ENCODE results near the gene HIVEP3. TPM values are rescaled to one million over a fixed set of nuclear protein-coding genes. Genes with fewer than 3 reads are reported as not detected.

The HIVEP3 gene
- total RNA-seq, 1 donor from 2014 or later: 2.0 TPM

DNA sequence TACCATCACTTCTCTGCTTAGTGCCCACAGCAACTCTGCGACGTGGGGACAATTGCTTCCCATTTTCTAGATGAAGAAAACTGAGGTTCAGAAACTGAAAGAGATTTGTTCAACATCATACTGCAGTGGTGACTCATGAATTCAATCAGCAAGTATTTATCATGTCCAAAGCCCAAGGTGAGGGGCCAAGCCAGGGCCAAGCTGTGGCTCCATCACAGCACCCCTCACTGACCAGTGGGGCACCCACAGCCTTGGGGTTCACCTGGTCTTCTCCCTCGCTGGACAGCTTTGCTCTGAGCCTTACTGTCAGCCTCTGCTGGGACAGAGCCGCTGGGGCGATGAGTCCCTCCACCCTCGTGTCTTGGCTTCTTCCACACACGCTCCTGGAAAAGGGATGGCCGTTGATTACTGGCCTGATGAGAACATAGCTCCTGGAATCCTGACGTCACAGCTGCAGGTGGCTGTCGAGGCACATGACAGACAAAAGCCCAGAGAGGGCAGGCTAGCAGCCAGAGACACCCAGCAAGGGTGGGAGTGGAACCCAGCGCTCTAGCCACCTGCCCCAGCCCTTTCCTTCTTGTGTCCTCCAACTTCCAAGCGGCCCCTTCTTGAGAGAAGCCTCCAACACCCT, 440.5 kb downstream of the HIVEP3 start:
- DNase-seq (ENCODE audit: low read depth): no peak

DNA sequence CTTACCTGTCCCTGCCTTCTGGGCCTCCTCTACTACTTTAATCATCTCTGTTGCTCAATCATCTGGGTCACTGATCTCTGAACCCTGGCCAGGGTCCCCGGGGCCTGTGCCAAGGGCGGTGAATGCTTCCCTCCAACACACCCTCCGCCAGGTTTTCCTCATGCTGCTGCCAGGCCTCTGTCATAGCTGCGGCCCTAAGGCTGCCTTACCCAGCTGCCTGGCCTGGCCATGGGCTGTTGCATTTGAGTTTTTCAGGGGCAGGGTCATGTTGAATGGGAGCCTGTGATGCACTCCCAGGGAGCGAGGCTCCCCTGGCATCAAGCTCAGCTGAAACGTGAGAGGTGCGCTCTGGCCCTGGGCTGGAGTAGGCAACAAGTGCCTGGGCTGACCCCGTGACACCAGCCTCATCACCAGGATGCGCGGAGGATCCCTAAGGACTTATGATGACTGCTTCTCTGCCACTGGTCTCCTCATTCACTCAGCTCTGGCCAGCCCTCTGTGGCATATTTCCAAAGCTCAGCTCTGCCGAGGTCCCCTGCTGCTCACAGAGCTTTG, 441.8 kb downstream of the HIVEP3 start:
- DNase-seq (ENCODE audit: low read depth): no peak

DNA sequence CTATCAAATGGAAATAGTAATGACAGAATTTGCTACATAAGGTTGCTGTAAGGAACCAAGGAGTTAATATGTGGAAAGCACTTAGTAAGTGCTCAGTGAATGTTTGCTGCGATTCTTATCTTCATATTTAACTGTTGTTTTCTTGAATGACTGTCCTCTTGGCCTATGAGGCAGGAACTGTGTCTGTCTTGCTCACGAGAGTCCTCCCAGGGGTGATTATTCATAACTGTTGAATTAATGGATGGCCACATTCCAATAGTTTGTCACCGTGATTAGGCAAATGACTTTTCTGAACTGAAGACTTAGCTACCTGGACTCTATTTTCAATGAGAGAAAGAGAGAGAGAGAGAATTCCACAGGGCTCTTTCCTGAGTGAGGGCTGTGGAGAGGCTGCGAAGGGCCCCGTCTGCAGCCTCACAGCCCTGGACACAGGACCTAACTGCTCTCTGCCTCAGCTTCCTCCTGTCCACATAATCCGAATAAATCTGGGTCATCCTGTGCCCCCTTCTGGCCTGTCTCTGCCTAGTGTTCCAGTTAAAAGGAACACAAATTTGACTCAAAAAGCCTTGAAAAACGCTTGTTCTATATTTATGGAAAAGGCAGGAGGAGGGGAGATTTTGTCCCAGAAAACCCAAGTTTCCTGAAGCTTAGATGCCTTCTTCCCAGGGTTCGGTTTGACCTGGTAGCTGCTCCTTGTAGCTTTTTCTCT, 442.7 kb downstream of the HIVEP3 start:
- DNase-seq (ENCODE audit: low read depth): no peak

DNA sequence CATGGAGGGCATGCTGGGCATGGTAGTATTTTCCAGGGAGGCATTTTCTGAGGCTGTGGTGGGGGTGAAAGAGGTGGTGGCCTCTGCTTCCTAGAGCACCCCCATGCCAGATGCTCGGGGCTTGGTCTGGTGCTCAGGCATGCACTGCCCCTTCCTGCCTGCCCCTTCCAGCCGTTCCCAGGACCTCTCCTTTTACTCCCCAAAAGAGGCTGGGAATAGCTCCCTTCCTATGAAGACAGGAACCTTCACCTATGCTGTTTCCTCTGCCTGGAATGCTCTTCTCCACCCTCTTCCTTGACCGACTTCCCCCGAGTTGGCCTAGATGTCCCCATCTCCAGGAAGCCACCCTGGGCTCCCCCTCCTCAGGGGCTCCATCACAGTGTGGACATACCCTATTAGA, 443.4 kb downstream of the HIVEP3 start:
- no peak for DNase-seq (ENCODE audit: low read depth)

DNA sequence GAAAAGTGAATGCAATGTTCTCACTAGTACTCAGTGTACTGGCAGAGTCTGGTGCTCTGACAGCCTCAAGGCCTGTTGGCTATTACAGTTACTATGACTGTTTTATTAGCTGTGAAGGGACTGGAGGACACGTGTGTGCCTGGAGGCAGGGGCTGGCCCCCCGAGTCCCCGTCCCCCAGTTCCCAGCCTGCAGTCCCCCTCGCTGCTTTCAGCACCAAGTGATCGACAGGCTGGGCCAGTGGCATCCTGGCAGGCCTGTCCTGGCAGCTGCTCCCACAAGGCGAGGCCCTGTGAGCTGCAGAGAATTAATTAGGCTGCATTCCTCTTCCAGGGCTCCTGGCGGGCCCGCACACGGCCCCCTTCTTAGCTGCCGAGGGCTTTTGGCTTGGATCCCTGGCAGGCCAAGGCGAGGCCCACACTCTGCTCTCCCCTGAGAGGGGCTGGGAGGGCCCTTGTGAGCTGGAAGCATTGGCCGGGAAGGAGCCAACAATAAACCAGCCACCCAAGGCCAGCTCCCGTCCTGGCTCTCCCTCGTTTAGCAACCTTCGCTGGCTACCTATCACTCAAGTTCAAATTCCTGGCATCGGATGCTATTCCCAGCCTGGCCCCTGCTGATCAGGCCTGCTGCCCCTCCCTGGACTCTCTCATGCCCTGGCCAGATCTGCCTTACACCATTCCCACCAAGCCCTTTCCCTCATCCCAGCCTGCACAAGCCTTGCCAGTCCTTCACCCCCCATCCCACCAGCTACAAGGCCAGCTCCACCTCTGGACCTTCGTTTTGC, 444.0 kb downstream of the HIVEP3 start:
- peak; percentile 88 for DNase-seq (ENCODE audit: low read depth)

DNA sequence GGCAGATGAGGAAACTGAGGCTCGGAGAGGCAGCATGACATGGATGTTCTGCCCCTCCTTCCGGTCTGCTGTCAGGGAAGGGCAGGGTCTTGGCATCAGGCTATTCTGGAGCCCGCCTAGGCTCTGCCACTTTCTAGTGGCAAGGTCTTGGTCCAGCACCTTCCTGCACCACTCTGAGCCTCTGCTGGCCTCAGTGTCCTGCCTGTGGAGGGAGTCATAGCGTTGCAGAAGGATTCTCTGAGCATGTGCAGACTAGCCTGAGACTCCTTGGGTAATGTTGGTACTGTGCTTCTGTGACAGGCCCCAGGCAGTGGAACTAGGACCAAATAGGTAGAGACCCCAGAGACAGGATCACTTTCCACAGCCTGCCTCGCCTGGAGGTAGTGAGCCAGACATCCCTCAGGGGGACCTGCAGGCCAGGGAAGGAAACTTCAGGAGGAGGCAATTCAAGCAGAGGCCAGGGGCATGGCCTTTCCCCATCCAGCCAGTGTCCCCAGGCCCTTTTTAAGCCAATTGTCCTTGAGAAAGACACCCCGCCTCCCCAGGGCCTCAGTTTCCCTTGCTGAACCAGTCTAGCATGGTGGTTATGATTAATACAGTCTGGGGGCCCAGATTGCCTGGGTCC, 444.9 kb downstream of the HIVEP3 start:
- no peak for DNase-seq (ENCODE audit: low read depth)

DNA sequence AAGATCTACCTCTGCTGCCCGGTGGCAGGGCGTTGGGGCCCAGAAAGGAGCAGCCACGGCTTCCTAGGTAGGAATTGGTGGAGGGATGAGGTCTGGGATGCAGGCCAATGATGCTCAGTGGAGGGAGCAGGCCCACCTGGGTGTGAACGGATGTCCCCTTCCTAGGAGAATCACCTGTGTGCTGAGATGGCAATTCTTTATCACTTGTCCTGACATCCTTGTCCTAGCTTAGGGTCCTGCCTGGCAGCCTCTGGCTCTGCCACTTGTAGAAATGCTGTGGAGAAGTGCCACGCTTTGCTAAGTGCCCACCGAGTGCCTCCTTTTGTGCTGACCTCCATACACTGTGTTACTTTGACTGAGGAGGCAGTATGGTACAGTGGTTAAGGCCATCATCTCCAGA, 447.1 kb downstream of the HIVEP3 start:
- DNase-seq (ENCODE audit: low read depth): no peak

DNA sequence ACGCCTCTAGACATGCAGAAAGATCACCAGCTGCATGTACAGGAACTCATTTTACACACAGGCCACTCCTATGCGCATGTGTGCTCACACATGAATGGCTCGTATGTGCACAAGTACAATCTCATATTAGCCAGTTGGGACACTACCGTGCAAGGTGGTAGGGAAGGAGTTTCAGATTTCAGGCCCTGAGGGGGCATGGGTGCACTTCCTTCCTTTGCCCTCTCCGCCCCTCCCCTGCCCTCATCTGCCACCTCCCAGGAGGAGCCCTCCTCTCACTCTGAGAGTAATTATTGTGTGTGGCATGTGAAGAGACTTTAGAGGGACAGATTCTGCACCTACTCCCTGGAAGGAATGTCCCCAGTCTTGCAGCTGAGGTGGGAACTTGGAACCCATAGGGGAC, 449.0 kb downstream of the HIVEP3 start:
- no peak for DNase-seq (ENCODE audit: low read depth)

DNA sequence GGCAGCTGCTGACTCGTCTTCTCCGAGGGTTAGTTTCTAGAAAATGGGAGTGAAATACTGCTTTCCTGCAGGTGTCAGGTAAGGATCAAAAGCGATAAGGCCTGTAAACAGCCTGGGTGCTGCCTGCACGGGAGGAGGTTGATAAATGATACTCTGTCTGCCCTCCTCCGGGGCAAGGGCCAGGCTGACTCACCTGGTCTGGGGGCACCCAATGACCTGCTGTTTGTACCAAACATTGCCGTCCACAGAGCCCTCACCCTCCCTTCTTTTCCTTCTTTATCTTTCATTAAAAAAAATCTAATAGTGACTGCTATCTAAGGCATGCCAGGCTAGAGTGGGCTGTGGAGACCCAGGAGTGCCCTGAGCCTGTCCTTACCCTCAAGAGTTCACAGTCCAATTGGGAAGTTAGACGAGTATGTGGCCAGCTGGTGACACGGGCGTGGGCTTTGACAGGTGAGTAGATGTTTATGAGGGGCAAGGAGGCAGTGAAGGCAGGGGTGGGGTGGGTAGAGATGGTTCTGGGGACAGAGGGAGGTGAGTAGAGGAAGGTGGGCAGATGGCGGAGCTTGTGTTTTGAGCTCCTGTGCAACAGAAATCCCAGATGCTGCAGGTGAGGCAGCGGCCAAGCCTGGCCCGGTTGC, 450.5 kb downstream of the HIVEP3 start:
- no peak for DNase-seq (ENCODE audit: low read depth)

DNA sequence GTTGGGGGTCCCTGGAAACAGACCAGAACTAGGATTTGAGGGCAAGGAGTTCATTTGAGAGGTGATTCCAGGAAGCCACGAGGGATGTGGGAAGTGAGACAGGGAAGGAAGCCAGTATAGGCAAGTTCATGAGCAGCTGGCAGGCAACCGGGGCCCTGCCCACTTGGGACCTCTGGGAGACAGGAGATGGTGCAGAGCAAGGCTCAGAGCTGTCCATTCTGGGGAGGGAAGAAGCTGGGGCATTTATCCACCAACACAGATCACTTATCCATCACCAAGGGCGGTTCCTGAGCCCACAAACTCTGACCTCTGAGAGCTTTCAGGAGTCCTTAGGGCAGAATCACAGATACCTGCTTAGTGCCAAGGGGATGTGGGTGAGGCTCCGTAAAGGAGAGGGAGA, 451.0 kb downstream of the HIVEP3 start:
- DNase-seq (ENCODE audit: low read depth): no peak

DNA sequence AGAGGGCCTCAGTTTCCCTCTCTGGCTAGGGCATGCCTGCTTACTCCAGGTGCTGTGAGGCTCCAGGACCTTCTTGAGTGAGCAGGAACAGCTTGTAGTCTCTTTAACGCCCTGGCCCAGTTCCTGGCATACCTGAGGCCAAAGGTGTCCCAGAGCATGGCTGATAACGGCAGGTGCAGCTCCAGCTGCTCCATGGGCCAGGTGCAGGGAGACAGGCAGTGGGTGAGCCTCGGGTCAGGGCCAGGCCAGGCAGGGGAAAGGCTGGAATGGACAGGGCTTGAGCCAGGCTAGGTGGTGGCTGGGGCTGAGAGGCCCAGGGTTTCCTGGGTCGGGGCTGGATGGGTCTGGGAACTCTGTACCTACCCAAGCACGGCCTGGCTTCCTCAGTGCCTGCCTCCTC, 452.6 kb downstream of the HIVEP3 start:
- DNase-seq (ENCODE audit: low read depth): no peak

DNA sequence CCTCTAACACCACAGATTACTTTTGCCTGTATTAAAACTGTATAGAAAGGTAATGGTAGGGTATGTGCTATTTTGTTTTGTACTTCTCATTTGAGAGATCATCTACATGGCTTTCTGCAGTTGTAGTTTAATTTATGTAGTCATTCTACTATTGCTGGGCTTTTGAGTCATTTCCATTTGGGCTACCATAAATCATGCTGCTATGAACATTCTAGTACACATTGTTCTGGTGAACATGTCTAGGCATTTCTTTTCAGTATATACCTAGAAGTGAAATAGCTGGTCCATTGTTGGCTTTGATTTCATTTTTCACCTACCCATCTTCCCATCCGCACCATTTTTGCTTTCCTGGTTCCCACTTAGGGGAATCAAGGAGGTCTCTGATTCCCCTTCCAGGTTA, 453.0 kb downstream of the HIVEP3 start:
- DNase-seq (ENCODE audit: low read depth): no peak

DNA sequence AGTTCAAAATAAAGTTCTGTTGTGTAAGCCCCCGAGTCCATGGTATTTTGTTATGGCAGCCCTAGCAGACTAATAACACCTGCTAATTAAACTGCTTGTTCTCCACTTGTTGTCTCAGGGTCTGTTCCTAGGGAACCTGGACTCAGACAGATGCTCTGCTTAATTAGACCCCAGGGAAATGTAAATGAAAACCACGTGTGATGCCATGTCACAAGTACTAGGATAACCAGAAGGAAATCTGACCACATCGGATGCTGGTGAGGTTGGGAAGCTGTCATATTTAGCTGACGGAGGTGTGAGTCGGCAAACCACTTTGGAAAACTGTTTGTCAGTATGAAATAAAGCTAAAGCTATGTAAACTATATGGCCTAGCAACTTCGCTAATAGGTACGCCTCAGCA, 453.8 kb downstream of the HIVEP3 start:
- peak; percentile 73 for DNase-seq (ENCODE audit: low read depth)

DNA sequence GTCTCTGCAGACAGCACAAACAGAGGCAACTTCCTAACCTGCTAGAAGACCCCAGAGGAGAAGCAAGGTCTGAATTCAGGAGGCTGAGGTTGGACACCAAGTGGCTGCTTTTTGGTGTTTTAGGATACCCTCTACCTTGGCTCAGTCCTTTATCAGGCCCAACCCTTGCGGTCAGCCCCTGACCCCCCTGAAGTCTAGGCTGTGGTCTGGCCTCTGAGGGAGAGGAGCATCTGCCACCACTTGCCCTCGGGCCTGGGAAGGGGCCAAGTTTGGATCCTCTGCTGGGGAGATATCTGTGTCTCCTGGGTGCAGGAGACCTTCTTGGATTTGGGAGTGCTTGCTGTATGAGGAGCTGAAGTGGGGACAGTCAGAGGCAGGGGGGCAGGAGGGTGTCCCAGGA, 455.2 kb downstream of the HIVEP3 start:
- peak; percentile 69 for DNase-seq (ENCODE audit: low read depth)

DNA sequence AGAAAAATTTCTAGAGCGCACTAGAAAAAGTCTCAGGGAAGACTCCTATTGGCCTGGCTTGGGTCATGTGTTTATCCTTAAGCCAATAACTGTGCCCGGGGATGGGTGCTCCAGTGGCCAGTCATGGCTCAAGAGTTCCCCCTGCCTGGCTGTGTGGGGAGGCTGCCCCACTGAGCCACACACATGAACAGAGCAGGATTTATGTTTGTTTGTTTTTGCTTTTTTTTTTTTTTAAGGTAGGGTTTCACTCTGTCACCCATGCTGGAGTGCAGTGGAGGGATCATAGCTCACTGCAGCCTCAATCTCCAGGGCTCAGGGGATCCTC, 456.1 kb downstream of the HIVEP3 start:
- no peak for DNase-seq (ENCODE audit: low read depth)

DNA sequence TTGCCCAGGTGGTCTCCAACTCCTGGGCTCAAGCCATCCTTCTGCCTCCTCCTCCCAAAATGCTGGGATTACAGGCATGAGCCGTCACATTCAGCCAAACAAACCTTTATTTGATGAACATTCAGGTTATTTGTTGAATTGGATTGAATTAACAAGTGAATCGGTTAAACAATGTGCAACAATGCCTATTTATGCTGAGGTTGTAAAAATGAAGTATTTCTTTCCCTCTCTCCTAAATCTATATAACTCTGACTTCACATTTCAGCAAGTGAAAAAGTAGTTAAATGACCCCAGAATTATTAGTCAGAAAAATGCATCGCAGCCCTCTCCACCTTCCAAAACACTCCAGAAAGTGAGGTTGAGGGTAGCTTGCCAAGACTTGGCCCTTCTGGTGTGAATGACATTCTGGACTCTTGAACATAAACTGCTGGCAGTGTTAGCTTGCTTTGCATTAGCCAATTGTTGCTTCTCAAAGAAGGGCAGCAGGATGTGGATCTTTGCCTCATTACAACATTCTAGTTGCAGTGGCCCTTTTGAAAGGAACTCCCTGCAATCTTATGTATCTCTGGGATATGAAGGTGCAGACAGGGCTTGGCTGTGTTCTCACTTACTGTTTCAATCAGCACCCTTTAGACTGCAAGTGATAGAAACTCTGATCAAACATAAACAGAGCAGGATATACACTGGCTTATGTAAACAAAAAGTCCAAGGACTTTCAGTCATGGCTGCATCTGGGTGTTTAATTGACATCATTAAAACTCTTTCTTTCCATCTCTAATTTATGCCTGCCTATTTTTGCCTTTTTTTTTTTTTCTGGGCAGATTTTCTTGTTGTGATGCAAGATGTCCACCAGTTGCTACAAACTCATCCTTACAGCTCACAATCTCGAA, 456.7 kb downstream of the HIVEP3 start:
- DNase-seq (ENCODE audit: low read depth): no peak

DNA sequence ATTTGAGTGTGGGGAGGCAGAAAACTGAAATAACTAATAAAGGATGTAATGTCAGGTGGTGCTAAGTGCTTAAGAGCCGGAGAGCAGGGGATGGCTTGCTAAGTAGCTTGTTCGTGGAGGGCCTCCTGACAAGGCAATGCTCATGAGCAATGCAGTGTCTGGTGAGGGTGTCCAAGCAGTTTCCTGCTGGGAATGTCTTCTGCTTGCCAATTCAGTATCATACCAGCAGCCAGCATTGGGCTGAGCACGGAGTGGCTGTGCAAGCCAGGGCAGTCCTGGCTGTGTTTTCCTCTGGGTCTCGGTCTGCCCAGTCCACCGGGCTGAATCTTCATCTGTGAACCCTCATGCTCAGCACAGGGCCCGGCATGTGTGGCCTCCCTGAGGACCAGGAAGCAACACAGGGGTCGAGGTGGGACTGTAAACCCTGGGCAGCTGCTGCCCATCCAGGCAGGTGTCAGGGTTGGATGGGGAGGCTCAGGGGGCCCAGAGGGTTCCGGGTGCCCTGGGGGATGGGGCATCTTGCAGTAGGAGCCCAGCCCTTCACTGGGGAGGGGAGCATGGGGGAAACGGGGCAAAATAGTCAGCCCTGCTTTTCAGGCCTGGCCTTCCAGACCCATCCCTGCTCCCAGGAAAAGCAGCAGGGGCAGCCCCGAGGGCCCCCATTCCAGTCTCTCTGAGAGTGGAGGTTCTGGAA, 461.7 kb downstream of the HIVEP3 start:
- DNase-seq (ENCODE audit: low read depth): no peak

All from myocyte (in vitro differentiated cells).